ENCODE data around the gene MICAL2.

DNA sequence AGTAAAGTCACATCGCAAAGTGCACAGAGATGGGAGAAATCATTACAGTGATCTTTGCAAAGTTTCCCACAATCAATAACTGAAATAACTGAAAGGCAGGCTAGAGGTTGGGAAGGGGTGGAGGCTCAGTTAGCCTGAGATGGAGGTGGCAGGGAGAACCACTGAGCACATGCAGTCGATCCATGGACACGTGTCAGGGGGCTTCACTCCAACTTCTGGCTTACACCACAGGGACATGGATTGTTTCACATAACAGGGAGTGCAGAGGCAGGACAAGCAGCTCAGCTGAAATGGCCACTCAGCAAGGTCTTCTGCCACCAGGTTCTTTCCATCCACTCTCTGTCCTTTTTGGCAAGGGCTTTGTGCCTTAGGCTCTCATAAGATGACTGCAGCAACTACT, 35.1 kb upstream of the MICAL2 start:
- TF ChIP-seq, protein P1, sequence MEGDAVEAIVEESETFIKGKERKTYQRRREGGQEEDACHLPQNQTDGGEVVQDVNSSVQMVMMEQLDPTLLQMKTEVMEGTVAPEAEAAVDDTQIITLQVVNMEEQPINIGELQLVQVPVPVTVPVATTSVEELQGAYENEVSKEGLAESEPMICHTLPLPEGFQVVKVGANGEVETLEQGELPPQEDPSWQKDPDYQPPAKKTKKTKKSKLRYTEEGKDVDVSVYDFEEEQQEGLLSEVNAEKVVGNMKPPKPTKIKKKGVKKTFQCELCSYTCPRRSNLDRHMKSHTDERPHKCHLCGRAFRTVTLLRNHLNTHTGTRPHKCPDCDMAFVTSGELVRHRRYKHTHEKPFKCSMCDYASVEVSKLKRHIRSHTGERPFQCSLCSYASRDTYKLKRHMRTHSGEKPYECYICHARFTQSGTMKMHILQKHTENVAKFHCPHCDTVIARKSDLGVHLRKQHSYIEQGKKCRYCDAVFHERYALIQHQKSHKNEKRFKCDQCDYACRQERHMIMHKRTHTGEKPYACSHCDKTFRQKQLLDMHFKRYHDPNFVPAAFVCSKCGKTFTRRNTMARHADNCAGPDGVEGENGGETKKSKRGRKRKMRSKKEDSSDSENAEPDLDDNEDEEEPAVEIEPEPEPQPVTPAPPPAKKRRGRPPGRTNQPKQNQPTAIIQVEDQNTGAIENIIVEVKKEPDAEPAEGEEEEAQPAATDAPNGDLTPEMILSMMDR (IDR thresholded peaks at IDR 0.05 in 4 of 5, conservative IDR thresholded peaks at IDR 0.05 in 1 of 5) = no peak
- no peak for TF ChIP-seq POLR2A (IDR thresholded peaks at IDR 0.05)

All from gastrocnemius medialis (tissue), 4 donors.